Medulla oblongata (tissue), 1 donor: ENCODE measurements around the gene MYO18A.

ENCODE experiments used
- DNase-seq: peaks from one replicate; pipeline ENCODE4 v3.0.0-alpha.2; 2015; ENCODE audit errors: extremely low spot score

The MYO18A gene

GRCh38 chr17:29129731-29130130 lies 50.5 kb downstream of the MYO18A start:
- DNase-seq: no peak

- DNase-seq: no peak
These were observed 52.4 kb downstream of the MYO18A start for GRCh38 chr17:29127840-29128239.

GRCh38 chr17:29126268-29126930 lies 53.8 kb downstream of the MYO18A start:
- DNase-seq: no peak

GRCh38 chr17:29125651-29126050 lies 54.5 kb downstream of the MYO18A start:
- no peak for DNase-seq

GRCh38 chr17:29124925-29125273 lies 55.3 kb downstream of the MYO18A start:
- no peak for DNase-seq

GRCh38 chr17:29124135-29124924 lies 55.9 kb downstream of the MYO18A start:
- peak; percentile 88 for DNase-seq

- no peak for DNase-seq
These were observed 57.1 kb downstream of the MYO18A start for GRCh38 chr17:29123111-29123510.

- DNase-seq: no peak
These were observed 58.8 kb downstream of the MYO18A start for GRCh38 chr17:29121442-29121841.

- no peak for DNase-seq
These were observed 59.8 kb downstream of the MYO18A start for GRCh38 chr17:29120433-29120832.

- no peak for DNase-seq
These were observed 60.9 kb downstream of the MYO18A start for GRCh38 chr17:29119265-29119664.

GRCh38 chr17:29116804-29117753 lies 63.1 kb downstream of the MYO18A start:
- DNase-seq: peak; percentile 75

- DNase-seq: peak; percentile 34
These were observed 64.0 kb downstream of the MYO18A start for GRCh38 chr17:29115961-29116803.

GRCh38 chr17:29115435-29115834 lies 64.8 kb downstream of the MYO18A start:
- no peak for DNase-seq

- DNase-seq: no peak
These were observed 66.1 kb downstream of the MYO18A start for GRCh38 chr17:29114141-29114540.

GRCh38 chr17:29113334-29113733 lies 66.9 kb downstream of the MYO18A start:
- DNase-seq: no peak

GRCh38 chr17:29112771-29113295 lies 67.4 kb downstream of the MYO18A start:
- DNase-seq: peak; percentile 71

- DNase-seq: peak; percentile 55
These were observed 68.2 kb downstream of the MYO18A start for GRCh38 chr17:29111816-29112499.

- DNase-seq: no peak
These were observed 69.8 kb downstream of the MYO18A start for GRCh38 chr17:29110372-29110757.

- no peak for DNase-seq
These were observed 70.5 kb downstream of the MYO18A start for GRCh38 chr17:29109477-29110371.
